GM18505 (cell line): ENCODE results near the gene ZPLD1.

Experiments used
- ATAC-seq: cut with Tn5 transposase; IDR thresholded peaks from one replicate; pipeline ENCODE4 v1.9.1; 2021; ENCODE audit not compliant: unreplicated experiment
- POLR2A ChIP-seq: IDR thresholded peaks from 4 replicates; pipeline ENCODE4 v1.6.1; 2011; ENCODE audit warnings: borderline replicate concordance; ENCODE audit not compliant: insufficient read depth, insufficient read length; ENCODE audit errors: extremely low read depth

Gene ZPLD1

GRCh38 chr3:102512734-102513504, 78.1 kb downstream of the ZPLD1 start:
- no peak for ATAC-seq
- no peak for TF ChIP-seq POLR2A

- no peak for ATAC-seq
- no peak for TF ChIP-seq POLR2A
These were observed 79.4 kb downstream of the ZPLD1 start for GRCh38 chr3:102514241-102514640.

- ATAC-seq = no peak
- TF ChIP-seq POLR2A = no peak
These were observed 86.4 kb downstream of the ZPLD1 start for GRCh38 chr3:102521246-102521645.

DNA sequence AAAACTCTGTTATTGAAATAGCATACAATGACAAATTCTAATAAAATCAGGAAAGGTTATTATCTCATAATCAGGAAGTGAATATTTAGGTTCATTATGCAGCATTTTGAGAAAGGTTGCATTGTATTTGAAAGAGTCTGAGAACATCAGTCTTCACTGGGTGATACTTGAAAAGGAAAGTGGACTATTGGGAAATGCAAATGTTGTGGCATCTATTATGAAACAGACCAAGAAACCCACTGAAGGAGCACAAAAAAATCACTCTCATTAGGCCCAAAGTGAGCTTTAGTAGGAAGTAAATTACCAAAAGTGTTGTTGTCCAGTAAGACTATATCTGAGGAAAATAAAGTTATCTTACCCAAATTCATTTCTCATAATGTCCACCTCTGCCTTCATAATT, 90.8 kb downstream of the ZPLD1 start:
- ATAC-seq = peak; percentile 90

DNA sequence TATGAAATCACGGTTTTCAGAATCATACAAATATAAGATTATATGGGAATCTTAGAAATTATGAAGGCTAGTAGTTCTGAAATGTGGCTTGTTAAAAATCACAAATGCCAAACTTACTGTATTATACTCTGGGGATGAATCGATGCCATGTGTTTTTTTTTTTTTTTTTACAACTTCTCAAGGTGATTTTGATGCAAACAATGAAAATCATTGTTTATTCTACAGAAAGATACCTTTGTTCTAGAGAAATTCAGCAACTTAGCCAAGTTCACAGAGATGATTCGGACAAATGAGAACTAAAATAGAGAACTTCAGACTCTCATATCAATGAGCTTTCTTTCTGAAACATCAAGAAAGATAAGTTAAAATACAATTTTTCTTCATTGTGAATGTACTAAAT, 92.0 kb downstream of the ZPLD1 start:
- TF ChIP-seq POLR2A = no peak
- no peak for ATAC-seq

More for the DNA sequence above, 90.8 kb downstream of the ZPLD1 start:
- TF ChIP-seq POLR2A = no peak

DNA sequence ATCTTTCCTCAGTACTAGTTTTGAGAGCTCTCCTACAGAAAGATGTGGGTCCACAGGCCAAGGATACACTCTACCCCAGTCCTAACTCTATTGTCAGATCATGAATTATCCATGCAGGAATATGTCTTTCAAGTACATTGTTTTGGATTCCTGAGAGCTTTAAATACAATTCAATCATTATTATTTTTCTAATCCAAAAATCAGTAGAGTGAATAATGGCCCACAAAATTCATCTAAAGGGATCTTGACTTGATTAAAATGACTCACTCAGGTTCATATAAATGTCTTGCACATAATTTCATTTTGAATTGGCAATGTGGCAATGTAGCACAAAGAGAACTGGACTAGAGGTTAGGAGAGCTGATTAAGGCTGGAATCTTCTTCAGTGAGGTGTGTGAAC, 93.9 kb downstream of the ZPLD1 start:
- TF ChIP-seq POLR2A = no peak

More for the DNA sequence above, 93.9 kb downstream of the ZPLD1 start:
- ATAC-seq = no peak
